Ovary (tissue), 9 donors: ENCODE measurements around the gene NUDT6. TPM values are rescaled to one million over a fixed set of nuclear protein-coding genes. Genes with fewer than 3 reads are reported as not detected.

Source experiments
- DNase-seq, 5 donors: peaks; one replicate each; pipeline ENCODE4 v3.0.0-alpha.2; 2019 to 2020
- H3K27ac ChIP-seq, 2 donors: fragments of 200-600 bp; one replicate each; pipeline versions ENCODE4 v1.5.1 to v1.8.0; 2019 to 2022
- H3K27me3 ChIP-seq: fragments of 200-600 bp; one replicate; pipeline ENCODE4 v1.8.0; 2022
- H3K36me3 ChIP-seq: fragments of 200-600 bp; sonication (generic); one replicate; pipeline ENCODE4 v1.5.1; 2019
- H3K4me1 ChIP-seq: one replicate; pipeline ENCODE4 v1.8.1; 2013; ENCODE audit warnings: mild to moderate bottlenecking, moderate library complexity; ENCODE audit not compliant: insufficient read depth
- H3K4me3 ChIP-seq: fragments of 200-600 bp; sonication (generic); one replicate; pipeline ENCODE4 v1.5.1; 2017
- H3K9me3 ChIP-seq, 2 donors: fragments of 200-600 bp in 1 of 2; sonication (generic) in 1 of 2; one replicate each; pipeline versions ENCODE4 v1.5.1 to v1.8.1; 2013 to 2019; ENCODE audit warnings: mild to moderate bottlenecking in 1 of 2, moderate library complexity in 1 of 2
- CTCF ChIP-seq, 3 donors: fragments of 450-650 bp in 2 of 3; fragments of 200-600 bp in 1 of 3; IDR thresholded peaks; one replicate each; pipeline versions ENCODE4 v1.5.1 to v1.8.0; 2016 to 2022; ENCODE audit warnings: antibody characterized with exemption in 3 of 3, mild to moderate bottlenecking in 1 of 3
- EP300 ChIP-seq: sonication (generic); formaldehyde crosslinking; IDR thresholded peaks from one replicate; pipeline ENCODE4 v1.6.1; 2017; ENCODE audit warnings: antibody characterized with exemption
- POLR2A ChIP-seq: fragments of 450-650 bp; IDR thresholded peaks from one replicate; pipeline ENCODE4 v1.6.1; 2017; ENCODE audit warnings: antibody characterized with exemption, mild to moderate bottlenecking, moderate library complexity
- WGBS, 3 donors: extraction: QIAGEN DNeasy Blood & Tissue Kit in 1 of 3; methylation state at CpG; one replicate each; pipeline versions ENCODE4 v1.1.5 to v1.1.7; 2013 to 2017; 5-methylcytosine and 5-hydroxymethylcytosine counted together
- intact Hi-C, 4 donors: fragments of 100-400 bp; cut with DNase I; formaldehyde crosslinking; loops; one replicate each; pipeline versions ENCODE4 v1.11.0 to v1.15.1; 2022 to 2023
- polyA plus RNA-seq, 2 donors: library from polyadenylated mRNA; stranded (reverse); fragments of 200-250 nt in 1 of 2; fragments of 350-450 nt in 1 of 2; fragmentation: Illumina TruSeq in 1 of 2; extraction: RNeasy Lipid Tissue Mini Kit (QIAGEN cat#74804) in 1 of 2; gene quantifications; one replicate each; pipeline ENCODE4 v1.2.3, GENCODE V29; 2013 to 2014
- total RNA-seq, 7 donors: library from RNA; depleted of rRNA in 2 of 7; stranded (reverse); fragments of >200 nt in 2 of 7; fragmentation: NEBNext Ultra II Directional in 3 of 7; extraction: Animal tissue kit (Norgen Biotek cat#: 25700) in 3 of 7; gene quantifications; one replicate each; pipeline versions ENCODE4 v1.1.0 to v1.2.4, GENCODE V29; 2016 to 2023
- donor health status: DM: no; HTN: no; CAD: no; lungs with moderate emphysema.
- donor health status: DM: no; HTN: no; CAD: no.
- donor health status: Bipolar disorder and iron deficiency.
- donor health status: DM: yes; HTN: yes; CAD: no.
- donor health status: DM: no; HTN: no; CAD: no.
- donor health status: DM: yes; HTN: yes; CAD: no.

NUDT6 gene
- total and polyA plus RNA-seq, 9 donors = 4.6 to 8.1 (median 5.7) TPM

GRCh38 chr4:122906859-122907305, 15.5 kb downstream of the NUDT6 start:
- TF ChIP-seq CTCF (IDR thresholded peaks at IDR 0.05) (no peak), POLR2A (no peak), EP300 (no peak)
- H3K4me1 ChIP-seq = peaks cover 2% of the 10 kb centered on the region
- DNase-seq = no peak
- H3K27ac ChIP-seq = no peak overlapping the region
- WGBS, 3 donors = 87 to 96% (median 92%) methylated on average over 7 of the region's 7 CpGs
- intact Hi-C loops = no loop called here
- no peaks in the 10 kb centered on the region for H3K27me3 ChIP-seq
- no peak overlapping the region for H3K4me3 ChIP-seq
- H3K36me3 ChIP-seq = no peaks in the 10 kb centered on the region
- no peaks in the 10 kb centered on the region for H3K9me3 ChIP-seq

- Histone ChIP-seq H3K36me3 (no peaks in the 10 kb centered on the region), H3K4me3 (no peak overlapping the region)
These were observed 18.6 kb downstream of the NUDT6 start for GRCh38 chr4:122903766-122904288.

GRCh38 chr4:122901247-122902010, 21.0 kb downstream of the NUDT6 start:
- WGBS, 3 donors = 21 to 32% (median 25%) methylated on average over 2 of the region's 2 CpGs
- TF ChIP-seq EP300 (no peak), CTCF (IDR thresholded peaks at IDR 0.05) (no peak), POLR2A (no peak)
- Histone ChIP-seq H3K27me3 (no peaks in the 10 kb centered on the region), H3K27ac (no peak overlapping the region), H3K4me3 (no peak overlapping the region), H3K36me3 (no peaks in the 10 kb centered on the region), H3K4me1 (no peaks in the 10 kb centered on the region), H3K9me3 (no peaks in the 10 kb centered on the region)
- intact Hi-C loops = loop anchor here in 1 of 4 donors (5.0 kb wide), 1 partner anchor 424 kb away; no protein-coding TSS in a partner anchor
- no peak for DNase-seq

More at GRCh38 chr4:122903766-122904288, 18.6 kb downstream of the NUDT6 start:
- no peak for DNase-seq
- no peak overlapping the region for H3K27ac ChIP-seq
- no peaks in the 10 kb centered on the region for H3K4me1 ChIP-seq
- H3K27me3 ChIP-seq = no peaks in the 10 kb centered on the region
- no peak for TF ChIP-seq POLR2A
- no peak for TF ChIP-seq EP300
- no peak for TF ChIP-seq CTCF (IDR thresholded peaks at IDR 0.05)
- no peaks in the 10 kb centered on the region for H3K9me3 ChIP-seq
- intact Hi-C loops = loop anchor here in 1 of 4 donors (5.0 kb wide), 1 partner anchor 427 kb away; no protein-coding TSS in a partner anchor

GRCh38 chr4:122900314-122900713, 22.1 kb downstream of the NUDT6 start:
- no peak overlapping the region for H3K27ac ChIP-seq
- WGBS, 3 donors = 82 to 85% (median 85%) methylated on average over 3 of the region's 3 CpGs
- intact Hi-C loops = loop anchor here in 1 of 4 donors (5.0 kb wide), 1 partner anchor 423 kb away; no protein-coding TSS in a partner anchor
- no peaks in the 10 kb centered on the region for H3K36me3 ChIP-seq
- no peak for DNase-seq
- H3K27me3 ChIP-seq = no peaks in the 10 kb centered on the region
- H3K4me1 ChIP-seq = no peaks in the 10 kb centered on the region
- H3K4me3 ChIP-seq = no peak overlapping the region
- no peaks in the 10 kb centered on the region for H3K9me3 ChIP-seq
- TF ChIP-seq CTCF (IDR thresholded peaks at IDR 0.05) (no peak), EP300 (no peak), POLR2A (no peak)
